Stimulated activated CD8-positive, alpha-beta memory T cell treated with anti-CD3 and anti-CD28 coated beads, Interleukin-7, amount 100 ng/mL, for 1 hour (primary cell): ENCODE measurements around the gene STK38.
"Not testable (repeated sequence)": the region's sequence is repeated elsewhere in the genome, so short reads cannot be mapped to it uniquely, and the experiment has no call there.

Source experiments
- DNase-seq, 2 donors: peaks; one replicate each; pipeline ENCODE4 v3.0.0-alpha.2; 2020; ENCODE audit warnings: low read depth in 2 of 2

STK38 gene

GRCh38 chr6:36546920-36547645 is at the start of gene STK38:
TSS of gene STK38 (minus strand) at chr6:36547479. CDS start at chr6:36540202, 7,277 bp downstream.
- peak; percentile 91 to 92 for DNase-seq

GRCh38 chr6:36596356-36596755 is 49.1 kb upstream of the STK38 start:
- no peak for DNase-seq

- DNase-seq = no peak
Measured at GRCh38 chr6:36594816-36595643, 47.8 kb upstream of the STK38 start.

- DNase-seq = peak; percentile 83 to 87
Measured at GRCh38 chr6:36594029-36594815, 46.9 kb upstream of the STK38 start, which contains the start of gene SRSF3. TSS of gene SRSF3 (plus strand) at chr6:36594362. CDS start at chr6:36596763, 2,401 bp downstream.

GRCh38 chr6:36593569-36594028 is 46.3 kb upstream of the STK38 start:
- DNase-seq = no peak

- no peak for DNase-seq
Measured at GRCh38 chr6:36592221-36592655, 45.0 kb upstream of the STK38 start.

GRCh38 chr6:36590237-36590636 is 43.0 kb upstream of the STK38 start:
- DNase-seq = no peak

DNA sequence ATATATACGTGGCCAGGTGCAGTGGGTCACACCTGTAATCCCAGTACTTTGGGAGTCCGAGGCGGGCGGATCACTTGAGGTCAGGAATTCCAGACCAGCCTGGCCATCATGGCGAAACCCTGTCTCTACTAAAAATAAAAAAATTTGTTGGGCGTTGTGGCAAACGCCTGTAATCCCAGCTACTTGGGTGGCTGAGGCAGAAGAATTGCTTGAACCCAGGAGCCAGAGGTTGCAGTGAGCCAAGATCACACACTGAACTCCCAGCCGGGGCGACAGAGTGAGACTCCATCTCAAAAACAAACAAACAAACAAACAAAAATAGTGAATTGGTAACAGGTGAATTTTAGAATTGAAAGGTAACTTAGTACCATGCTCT is 41.7 kb upstream of the STK38 start:
- not testable (repeated sequence) for DNase-seq

DNA sequence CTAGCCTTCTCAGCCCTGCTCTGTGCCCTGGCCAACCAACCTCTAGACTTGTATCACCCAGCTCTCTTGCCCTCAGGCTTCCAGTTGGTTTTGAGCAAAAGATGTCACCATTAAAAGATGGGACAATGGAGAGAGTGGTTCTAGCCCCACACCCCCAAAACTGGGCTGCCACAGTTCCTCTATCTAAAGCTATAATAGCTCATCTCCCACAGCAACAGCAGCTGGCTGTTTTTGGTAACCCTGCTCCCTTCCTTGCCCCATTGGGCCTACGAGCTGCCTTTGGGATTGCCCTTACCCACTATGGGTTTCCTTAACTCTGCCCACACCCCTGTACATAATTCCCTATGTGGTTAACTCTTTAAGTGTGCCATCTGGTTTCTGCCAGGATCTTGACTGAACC is 39.3 kb upstream of the STK38 start:
- DNase-seq = no peak

GRCh38 chr6:36581716-36582115 is 34.4 kb upstream of the STK38 start:
- no peak for DNase-seq

DNA sequence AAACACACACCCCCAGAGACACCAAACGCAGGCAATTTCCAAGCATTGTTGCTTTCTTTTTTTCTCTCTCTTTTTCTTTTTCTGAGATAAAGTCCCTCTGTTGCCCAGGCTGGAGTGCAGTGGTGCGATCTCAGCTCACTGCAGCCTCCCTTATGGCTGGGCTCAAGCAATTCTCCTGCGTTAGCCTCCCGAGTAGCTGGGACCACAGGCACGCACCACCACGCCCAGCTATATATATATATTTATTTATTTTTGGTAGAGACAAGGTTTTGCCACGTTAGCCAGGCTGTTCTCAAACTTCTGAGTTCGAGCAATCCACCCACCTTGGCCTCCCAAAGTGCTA is 32.9 kb upstream of the STK38 start:
- no peak for DNase-seq

DNA sequence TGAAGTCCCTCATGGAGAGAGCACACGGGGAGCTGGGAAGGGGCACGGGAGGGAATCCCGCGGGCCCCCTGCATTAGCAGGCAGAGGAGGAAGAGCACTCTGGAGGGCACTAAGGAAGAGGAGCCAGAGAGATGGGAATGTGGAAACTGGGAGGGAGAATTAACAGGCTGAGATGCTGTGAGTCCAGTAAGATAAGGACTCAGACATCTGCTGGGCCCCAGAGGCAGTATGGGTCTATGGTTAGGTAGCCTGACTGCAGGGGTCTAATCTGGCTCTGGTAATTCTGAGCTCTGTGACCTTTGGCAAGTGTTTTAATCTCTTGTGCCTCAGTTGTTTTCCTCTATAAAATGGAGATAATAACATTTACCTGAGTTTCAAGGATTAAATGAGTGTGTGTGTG is 31.2 kb upstream of the STK38 start:
- DNase-seq = no peak

DNA sequence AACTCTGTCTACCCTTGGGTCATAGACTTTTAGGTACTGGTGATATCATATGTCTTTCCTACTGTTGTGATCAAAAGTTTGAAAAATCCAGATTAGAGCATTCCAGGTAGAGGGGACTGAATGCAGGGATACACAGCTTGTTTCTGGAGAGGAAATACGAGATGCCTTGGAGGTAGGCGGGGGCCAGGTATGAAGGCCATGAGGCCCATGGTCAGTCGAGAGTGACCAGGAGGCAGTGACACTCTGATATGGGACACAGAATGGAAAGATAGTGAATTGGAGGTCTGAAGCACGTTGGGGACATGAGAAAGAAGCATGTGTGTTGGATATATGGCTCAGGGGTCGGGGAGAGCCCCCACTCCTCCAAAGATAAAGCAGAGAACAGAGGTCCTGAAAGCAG is 30.8 kb upstream of the STK38 start:
- DNase-seq = no peak

- no peak for DNase-seq
Measured at GRCh38 chr6:36577301-36577700, 30.0 kb upstream of the STK38 start.

DNA sequence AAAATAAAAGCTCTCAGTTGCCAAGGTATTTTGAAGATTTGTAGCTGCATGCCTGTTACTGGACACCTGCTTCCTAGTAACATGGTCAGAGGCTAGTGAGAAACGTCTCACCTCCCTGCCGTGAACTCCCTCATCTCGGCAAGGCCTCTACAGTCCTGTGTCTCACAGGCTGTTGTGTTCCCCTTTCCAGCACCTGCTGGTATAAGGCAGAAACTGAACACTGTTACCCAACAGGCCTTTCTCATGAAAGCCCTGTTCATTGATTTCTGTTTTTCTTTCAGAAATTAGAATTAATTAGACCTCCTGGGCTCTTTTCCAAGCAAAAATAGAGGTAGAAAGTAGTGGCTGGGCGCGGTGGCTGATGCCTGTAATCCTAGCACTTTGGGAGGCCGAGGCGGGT is 29.3 kb upstream of the STK38 start:
- DNase-seq = no peak

GRCh38 chr6:36574679-36575078 is 27.4 kb upstream of the STK38 start:
- DNase-seq = no peak

DNA sequence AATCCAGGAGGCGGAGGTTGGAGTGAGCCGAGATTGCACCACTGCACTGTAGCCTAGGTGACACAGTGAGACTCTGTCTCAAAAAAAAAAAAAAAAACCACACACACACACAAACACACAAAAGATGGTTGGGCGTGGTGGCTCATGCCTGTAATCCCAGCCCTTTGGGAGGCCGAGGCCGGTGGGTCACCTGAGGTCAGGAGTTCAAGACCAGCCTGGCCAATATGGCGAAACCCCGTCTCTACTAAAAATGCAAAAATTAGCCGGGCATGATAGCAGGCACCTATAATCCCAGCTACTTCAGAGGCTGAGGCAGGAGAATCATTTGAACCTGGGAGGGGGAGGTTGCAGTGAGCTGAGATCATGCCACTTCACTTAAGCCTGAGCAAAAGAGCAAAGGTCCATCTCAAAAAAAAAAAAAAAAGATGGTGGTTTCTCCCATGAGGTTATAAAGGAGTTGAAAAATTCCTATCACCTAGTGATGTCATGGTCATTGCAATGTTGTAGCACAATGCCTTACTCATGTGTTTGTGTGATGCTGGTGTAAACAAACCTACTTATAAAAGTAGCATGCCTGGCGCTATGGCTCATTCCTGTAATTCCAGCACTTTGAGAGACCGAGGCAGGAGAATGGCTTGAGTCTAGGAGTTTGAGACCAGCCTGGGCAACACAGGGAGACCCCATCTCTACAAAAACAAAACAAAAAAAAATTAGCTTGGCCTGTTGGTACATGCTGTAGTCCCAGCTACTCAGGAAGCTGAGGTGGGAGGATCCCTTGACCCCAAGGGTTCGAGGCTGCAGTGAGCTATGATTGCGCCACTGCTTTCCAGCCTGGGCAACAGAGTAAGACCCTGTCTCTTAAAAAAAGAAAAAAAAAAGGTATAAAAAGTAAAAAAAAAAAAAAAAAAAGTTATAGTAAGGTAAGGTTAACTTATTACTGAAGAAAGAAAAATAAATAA is 25.4 kb upstream of the STK38 start:
- not testable (repeated sequence) for DNase-seq

GRCh38 chr6:36571122-36572043 is 24.1 kb upstream of the STK38 start:
- DNase-seq = no peak

GRCh38 chr6:36570264-36570663 is 23.0 kb upstream of the STK38 start:
- no peak for DNase-seq

- DNase-seq = no peak
Measured at GRCh38 chr6:36566418-36566905, 19.2 kb upstream of the STK38 start.
